Cardiac fibroblast (primary cell): ENCODE data around the gene PACSIN2.

Source experiments
- DNase-seq, 2 donors: peaks; one replicate each; pipeline versions ENCODE4 v3.0.0 to v3.0.0-alpha.2; 2010; ENCODE audit warnings: low read depth in 2 of 2
- H3K4me3 ChIP-seq, 2 donors: replicated peaks in 1 of 2; 1 replicate in 1 of 2; 2 replicates in 1 of 2; pipeline ENCODE4 v1.5.1; 2011; ENCODE audit warnings: low read depth in 2 of 2, low read length in 2 of 2, mild to moderate bottlenecking in 2 of 2, moderate library complexity in 1 of 2
- CTCF ChIP-seq: IDR thresholded peaks from one replicate; pipeline ENCODE4 v1.5.1; 2011; ENCODE audit warnings: low read depth, mild to moderate bottlenecking, low read length, inconsistent platforms

PACSIN2 gene

GRCh38 chr22:42904050-42904449 lies 110.9 kb downstream of the PACSIN2 start:
- no peak for DNase-seq
- TF ChIP-seq CTCF, result no peak
- H3K4me3 ChIP-seq, result no peak overlapping the region

GRCh38 chr22:42902875-42903510 lies 112.0 kb downstream of the PACSIN2 start:
- H3K4me3 ChIP-seq, result no peak overlapping the region
- no peak for TF ChIP-seq CTCF
- DNase-seq, result peak; percentile 50 to 52

- DNase-seq, result no peak
- no peak overlapping the region for H3K4me3 ChIP-seq
- peak; percentile 31 for TF ChIP-seq CTCF
Measured at GRCh38 chr22:42901790-42902508, 113.0 kb downstream of the PACSIN2 start.

- no peak overlapping the region for H3K4me3 ChIP-seq
Measured at GRCh38 chr22:42897960-42898359, 117.0 kb downstream of the PACSIN2 start.

GRCh38 chr22:42895541-42895981 lies 119.4 kb downstream of the PACSIN2 start:
- TF ChIP-seq CTCF, result no peak
- no peak for DNase-seq
- H3K4me3 ChIP-seq, result no peak overlapping the region

More at GRCh38 chr22:42897960-42898359, 117.0 kb downstream of the PACSIN2 start:
- TF ChIP-seq CTCF, result no peak
- DNase-seq, result no peak

GRCh38 chr22:42895087-42895486 lies 119.9 kb downstream of the PACSIN2 start:
- DNase-seq, result no peak
- no peak overlapping the region for H3K4me3 ChIP-seq
- TF ChIP-seq CTCF, result no peak
